Measurements from ENCODE around the gene SLC35E3.
"Not testable (repeated sequence)": the region's sequence is repeated elsewhere in the genome, so short reads cannot be mapped to it uniquely, and the experiment has no call there.

Gene SLC35E3

GRCh38 chr12:68815232-68815927 is 69.4 kb downstream of the SLC35E3 start:
- no peak for DNase-seq

DNA sequence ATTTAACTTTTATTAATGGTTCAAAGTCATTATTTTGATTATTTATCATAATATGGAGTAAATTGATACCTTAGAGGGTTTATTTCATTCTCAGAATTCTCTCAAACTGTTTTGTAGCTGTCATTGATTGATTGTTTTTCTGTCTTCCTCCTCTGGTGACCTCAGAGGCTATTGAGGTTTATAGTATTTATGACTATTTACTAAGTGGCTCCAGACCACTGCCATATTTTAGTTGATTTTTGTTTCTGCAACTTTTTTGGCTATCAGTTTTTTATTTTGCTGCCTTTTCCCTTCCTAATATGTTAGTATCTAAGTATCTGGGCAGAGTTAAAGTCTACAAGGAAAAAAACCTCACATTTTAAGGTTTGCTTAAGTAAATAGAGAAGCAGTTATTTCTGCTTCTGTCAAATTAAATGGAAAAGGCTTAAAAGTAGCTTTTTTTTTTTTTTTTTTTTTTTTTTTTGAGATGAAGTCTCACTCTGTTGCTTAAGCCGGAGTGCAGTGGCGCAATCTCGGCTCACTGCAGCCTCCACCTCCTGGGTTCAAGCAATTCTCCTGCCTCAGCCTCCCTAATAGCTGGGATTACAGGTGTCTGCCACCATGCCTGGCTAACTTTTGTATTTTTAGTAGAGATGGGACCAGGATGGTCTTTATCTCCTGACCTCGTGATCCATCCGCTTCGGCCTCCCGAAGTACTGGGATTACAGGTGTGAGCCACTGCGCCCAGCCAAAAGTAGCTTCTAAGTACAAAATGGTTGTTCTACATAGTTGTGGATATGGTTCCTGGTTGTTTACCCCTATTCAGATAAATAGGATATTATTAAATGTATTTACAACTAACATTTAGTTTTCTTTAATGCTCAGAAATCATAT is 70.2 kb downstream of the SLC35E3 start:
- no peak for DNase-seq

DNA sequence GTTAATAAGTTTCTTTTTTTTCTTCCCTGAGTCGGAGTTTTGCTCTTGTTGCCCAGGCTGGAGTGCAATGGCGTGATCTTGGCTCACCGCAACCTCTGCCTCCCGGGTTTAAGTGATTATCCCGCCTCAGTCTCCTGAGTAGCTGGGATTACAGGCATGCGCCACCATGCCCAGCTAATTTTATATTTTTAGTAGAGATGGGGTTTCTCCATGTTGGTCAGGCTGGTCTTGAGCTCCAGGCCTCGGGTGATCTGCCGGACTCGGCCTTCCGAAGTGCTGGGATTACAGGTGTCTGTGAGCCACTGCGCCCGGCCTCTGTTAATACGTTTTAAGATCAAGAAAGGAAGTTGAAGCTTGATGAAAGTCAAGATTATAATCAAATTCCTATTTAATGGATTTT is 73.5 kb downstream of the SLC35E3 start:
- not testable (repeated sequence) for DNase-seq

- no peak for DNase-seq
Observed at GRCh38 chr12:68821357-68822188, 75.6 kb downstream of the SLC35E3 start.

- DNase-seq: no peak
Observed at GRCh38 chr12:68823696-68824095, 77.7 kb downstream of the SLC35E3 start.

DNA sequence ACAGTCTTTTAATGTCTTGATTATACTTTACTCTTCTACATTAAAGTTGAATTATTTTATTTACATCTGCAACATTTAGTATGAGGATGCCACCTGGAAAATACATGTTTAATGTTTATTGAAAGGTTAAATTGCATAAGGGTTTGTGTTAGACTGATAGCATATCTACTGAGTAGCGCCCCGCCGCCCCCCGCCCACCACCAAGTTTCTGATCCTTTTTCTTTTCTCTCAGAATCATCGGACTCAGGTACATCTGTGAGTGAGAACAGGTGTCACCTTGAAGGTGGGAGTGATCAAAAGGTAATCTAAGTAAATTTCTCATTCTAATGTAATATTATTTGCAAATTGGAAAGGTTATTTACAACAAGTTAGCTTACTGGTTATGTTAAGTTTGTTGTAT is 78.2 kb downstream of the SLC35E3 start:
- no peak for DNase-seq

- DNase-seq: no peak
Observed at GRCh38 chr12:68824597-68825250, 78.7 kb downstream of the SLC35E3 start.

GRCh38 chr12:68825569-68826217 is 79.7 kb downstream of the SLC35E3 start:
- DNase-seq: no peak

DNA sequence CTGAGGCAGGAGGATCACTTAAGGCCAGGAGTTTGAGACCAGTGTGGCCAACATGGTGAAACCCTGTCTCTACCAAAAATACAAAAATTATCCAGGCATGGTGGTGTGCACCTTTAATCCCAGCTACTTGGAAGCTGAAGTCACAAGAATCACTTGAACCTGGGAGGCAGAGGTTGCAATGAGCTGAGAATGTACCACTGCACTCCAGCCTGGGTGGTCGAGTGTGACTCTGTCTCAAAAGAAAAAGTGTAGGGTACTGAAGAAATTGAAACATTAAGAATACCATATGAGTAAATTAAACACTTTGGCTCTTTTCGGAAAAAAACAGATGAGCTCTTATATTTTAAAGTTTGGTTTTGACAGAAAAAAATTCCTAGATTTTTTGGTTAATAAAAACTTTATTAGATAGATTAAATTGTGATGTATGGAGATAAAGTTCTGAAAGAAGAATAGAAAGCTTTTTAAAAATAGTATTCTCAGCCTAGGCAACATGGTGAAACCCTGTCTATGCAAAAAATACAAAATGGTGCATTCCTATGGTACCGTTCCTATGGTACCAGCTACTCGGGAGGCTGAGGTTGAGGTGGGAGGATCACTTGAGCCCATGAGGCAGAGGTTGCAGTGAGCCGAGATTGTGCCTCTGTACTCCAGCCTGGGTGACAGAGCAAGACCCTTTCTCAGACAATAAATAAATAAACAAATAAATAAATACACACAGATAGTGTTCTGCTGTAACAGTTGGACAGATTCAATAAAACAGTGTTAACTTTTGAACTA is 82.1 kb downstream of the SLC35E3 start:
- no peak for DNase-seq

DNA sequence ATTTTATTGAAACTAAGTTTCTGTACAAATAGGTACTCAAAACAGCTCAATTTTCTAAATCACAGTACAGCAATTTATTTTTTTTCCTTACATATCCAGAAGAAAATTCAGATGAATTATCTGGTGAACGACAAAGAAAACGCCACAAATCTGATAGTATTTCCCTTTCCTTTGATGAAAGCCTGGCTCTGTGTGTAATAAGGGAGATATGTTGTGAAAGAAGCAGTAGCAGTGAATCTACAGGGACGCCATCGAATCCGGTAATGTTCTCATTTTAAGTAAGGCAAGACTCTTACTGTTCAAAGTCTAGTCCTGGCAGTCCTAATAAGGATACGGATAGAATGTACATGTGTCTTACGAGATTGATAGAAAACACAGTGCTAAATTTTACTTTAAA is 82.7 kb downstream of the SLC35E3 start:
- DNase-seq: no peak
